ENCODE results near the gene SLC43A1. TPM values are rescaled to one million over a fixed set of nuclear protein-coding genes. Genes with fewer than 3 reads are reported as not detected.
"Not testable (repeated sequence)": the region's sequence is repeated elsewhere in the genome, so short reads cannot be mapped to it uniquely, and the experiment has no call there.

Gene SLC43A1
- total RNA-seq, 1 experiment from 2014 or later: 238 TPM

GRCh38 chr11:57539342-57539741, 23.8 kb upstream of the SLC43A1 start:
- Histone ChIP-seq H2AFZ (ENCODE audit: low read length) (no peak overlapping the region), H4K20me1 (ENCODE audit: insufficient read depth, low read depth, low read length) (no peaks in the 10 kb centered on the region)

GRCh38 chr11:57536947-57537619, 21.6 kb upstream of the SLC43A1 start, which contains the start of gene SMTNL1:
TSS of gene SMTNL1 (plus strand) at chr11:57537595. CDS start at chr11:57542643, 5,048 bp downstream.
- Histone ChIP-seq H3K4me3 (ENCODE audit: low read length) (no peak within 1 kb of the TSS), H3K9me3 (ENCODE audit: low read length) (no peaks in the 10 kb centered on the region), H3K4me1 (ENCODE audit: low read length) (no peaks in the 10 kb centered on the region; the same call in 1 of the 2 replicates), H3K27ac (ENCODE audit: low read length) (no peak within 1 kb of the TSS), H3K9me2 (replicated peaks; ENCODE audit: insufficient read depth, low read length) (no peaks in the 10 kb centered on the region), H3K79me2 (ENCODE audit: low read length) (no peaks in the 10 kb centered on the region), H4K20me1 (ENCODE audit: insufficient read depth, low read depth, low read length) (no peaks in the 10 kb centered on the region), H3K36me3 (ENCODE audit: insufficient read depth, low read length) (no peaks in the 10 kb centered on the region), H3K9ac (ENCODE audit: low read length) (no peak within 1 kb of the TSS), H3K4me2 (ENCODE audit: low read depth, low read length, poor library complexity, severe bottlenecking) (no peak within 1 kb of the TSS), H3K27me3 (ENCODE audit: low read length) (no peaks in the 10 kb centered on the region), H2AFZ (ENCODE audit: low read length) (no peak within 1 kb of the TSS)
- DNase-seq: no peak

More at GRCh38 chr11:57539342-57539741, 23.8 kb upstream of the SLC43A1 start:
- H3K4me3 ChIP-seq (ENCODE audit: low read length): no peak overlapping the region
- no peak overlapping the region for H3K27ac ChIP-seq (ENCODE audit: low read length)
- no peaks in the 10 kb centered on the region for H3K9me2 ChIP-seq (replicated peaks; ENCODE audit: insufficient read depth, low read length)
- no peaks in the 10 kb centered on the region for H3K36me3 ChIP-seq (ENCODE audit: insufficient read depth, low read length)
- H3K4me1 ChIP-seq (ENCODE audit: low read length): no peaks in the 10 kb centered on the region
- DNase-seq: no peak
- H3K27me3 ChIP-seq (ENCODE audit: low read length): no peaks in the 10 kb centered on the region
- H3K9me3 ChIP-seq (ENCODE audit: low read length): no peaks in the 10 kb centered on the region
- H3K4me2 ChIP-seq (ENCODE audit: low read depth, low read length, poor library complexity, severe bottlenecking): no peak overlapping the region
- H3K79me2 ChIP-seq (ENCODE audit: low read length): no peaks in the 10 kb centered on the region
- no peak overlapping the region for H3K9ac ChIP-seq (ENCODE audit: low read length)

GRCh38 chr11:57534449-57534848, 18.9 kb upstream of the SLC43A1 start:
- not testable (repeated sequence) for H3K27ac ChIP-seq (ENCODE audit: low read length); H3K4me3 ChIP-seq (ENCODE audit: low read length); H3K27me3 ChIP-seq (ENCODE audit: low read length); H3K9ac ChIP-seq (ENCODE audit: low read length); H2AFZ ChIP-seq (ENCODE audit: low read length); H4K20me1 ChIP-seq (ENCODE audit: insufficient read depth, low read depth, low read length); H3K9me3 ChIP-seq (ENCODE audit: low read length); H3K36me3 ChIP-seq (ENCODE audit: insufficient read depth, low read length); H3K9me2 ChIP-seq (replicated peaks; ENCODE audit: insufficient read depth, low read length); H3K4me2 ChIP-seq (ENCODE audit: low read depth, low read length, poor library complexity, severe bottlenecking); DNase-seq
- peaks cover 15% of the 10 kb centered on the region for H3K4me1 ChIP-seq (ENCODE audit: low read length)
- H3K79me2 ChIP-seq (ENCODE audit: low read length): peaks cover 11% of the 10 kb centered on the region

GRCh38 chr11:57530596-57531507, 15.3 kb upstream of the SLC43A1 start, which contains the start of gene TIMM10:
TSS of gene TIMM10 (minus strand) at chr11:57530754. CDS start at chr11:57530189, 565 bp downstream.
- no peaks in the 10 kb centered on the region for H3K9me2 ChIP-seq (replicated peaks; ENCODE audit: insufficient read depth, low read length)
- no peaks in the 10 kb centered on the region for H3K9me3 ChIP-seq (ENCODE audit: low read length)
- H3K4me3 ChIP-seq (ENCODE audit: low read length): peak within 1 kb of the TSS; percentile 89
- H4K20me1 ChIP-seq (ENCODE audit: insufficient read depth, low read depth, low read length): no peaks in the 10 kb centered on the region
- H3K4me2 ChIP-seq (ENCODE audit: low read depth, low read length, poor library complexity, severe bottlenecking): peak within 1 kb of the TSS; percentile 86
- H3K27ac ChIP-seq (ENCODE audit: low read length): peak within 1 kb of the TSS; percentile 77
- H2AFZ ChIP-seq (ENCODE audit: low read length): peak within 1 kb of the TSS; percentile 56; the same call in 1 of the 2 replicates
- peaks cover 21% of the 10 kb centered on the region for H3K79me2 ChIP-seq (ENCODE audit: low read length)
- H3K9ac ChIP-seq (ENCODE audit: low read length): peak within 1 kb of the TSS; percentile 92
- DNase-seq: peak; percentile 99
- no peaks in the 10 kb centered on the region for H3K27me3 ChIP-seq (ENCODE audit: low read length)
- H3K36me3 ChIP-seq (ENCODE audit: insufficient read depth, low read length): peaks cover 5% of the 10 kb centered on the region; the same call in 1 of the 2 replicates
- H3K4me1 ChIP-seq (ENCODE audit: low read length): peaks cover 23% of the 10 kb centered on the region

- H3K79me2 ChIP-seq (ENCODE audit: low read length): peaks cover 21% of the 10 kb centered on the region
- peak overlapping the region; percentile 59 for H3K27ac ChIP-seq (ENCODE audit: low read length)
- peak overlapping the region; percentile 89 for H3K4me3 ChIP-seq (ENCODE audit: low read length)
- no peak overlapping the region; the same call in 1 of the 2 replicates for H2AFZ ChIP-seq (ENCODE audit: low read length)
- H4K20me1 ChIP-seq (ENCODE audit: insufficient read depth, low read depth, low read length): no peaks in the 10 kb centered on the region
- H3K36me3 ChIP-seq (ENCODE audit: insufficient read depth, low read length): peaks cover 5% of the 10 kb centered on the region; the same call in 1 of the 2 replicates
- no peaks in the 10 kb centered on the region for H3K27me3 ChIP-seq (ENCODE audit: low read length)
- peak overlapping the region; percentile 86 for H3K4me2 ChIP-seq (ENCODE audit: low read depth, low read length, poor library complexity, severe bottlenecking)
- H3K9ac ChIP-seq (ENCODE audit: low read length): peak overlapping the region; percentile 92
- DNase-seq: peak; percentile 66
- peaks cover 23% of the 10 kb centered on the region for H3K4me1 ChIP-seq (ENCODE audit: low read length)
- H3K9me2 ChIP-seq (replicated peaks; ENCODE audit: insufficient read depth, low read length): no peaks in the 10 kb centered on the region
- H3K9me3 ChIP-seq (ENCODE audit: low read length): no peaks in the 10 kb centered on the region
Observed at GRCh38 chr11:57530215-57530595, 14.7 kb upstream of the SLC43A1 start.

GRCh38 chr11:57529012-57529411, 13.5 kb upstream of the SLC43A1 start:
- Histone ChIP-seq H3K79me2 (ENCODE audit: low read length) (peaks cover 21% of the 10 kb centered on the region), H4K20me1 (ENCODE audit: insufficient read depth, low read depth, low read length) (no peaks in the 10 kb centered on the region), H3K27ac (ENCODE audit: low read length) (peak overlapping the region; percentile 59; the same call in 1 of the 2 replicates), H3K9me2 (replicated peaks; ENCODE audit: insufficient read depth, low read length) (no peaks in the 10 kb centered on the region), H3K4me3 (ENCODE audit: low read length) (peak overlapping the region; percentile 89), H3K4me2 (ENCODE audit: low read depth, low read length, poor library complexity, severe bottlenecking) (peak overlapping the region; percentile 86), H3K9ac (ENCODE audit: low read length) (peak overlapping the region; percentile 92), H3K27me3 (ENCODE audit: low read length) (no peaks in the 10 kb centered on the region), H3K9me3 (ENCODE audit: low read length) (no peaks in the 10 kb centered on the region), H2AFZ (ENCODE audit: low read length) (no peak overlapping the region), H3K4me1 (ENCODE audit: low read length) (peaks cover 23% of the 10 kb centered on the region), H3K36me3 (ENCODE audit: insufficient read depth, low read length) (peaks cover 5% of the 10 kb centered on the region; the same call in 1 of the 2 replicates)
- DNase-seq: no peak

GRCh38 chr11:57527056-57527631, 11.6 kb upstream of the SLC43A1 start:
- Histone ChIP-seq H3K36me3 (ENCODE audit: insufficient read depth, low read length) (peaks cover 5% of the 10 kb centered on the region; the same call in 1 of the 2 replicates), H4K20me1 (ENCODE audit: insufficient read depth, low read depth, low read length) (no peaks in the 10 kb centered on the region), H3K79me2 (ENCODE audit: low read length) (peaks cover 21% of the 10 kb centered on the region), H3K9ac (ENCODE audit: low read length) (peak overlapping the region; percentile 0; the same call in 1 of the 2 replicates), H3K4me3 (ENCODE audit: low read length) (no peak overlapping the region), H3K9me2 (replicated peaks; ENCODE audit: insufficient read depth, low read length) (no peaks in the 10 kb centered on the region), H2AFZ (ENCODE audit: low read length) (no peak overlapping the region), H3K4me2 (ENCODE audit: low read depth, low read length, poor library complexity, severe bottlenecking) (no peak overlapping the region), H3K9me3 (ENCODE audit: low read length) (no peaks in the 10 kb centered on the region), H3K4me1 (ENCODE audit: low read length) (peaks cover 23% of the 10 kb centered on the region), H3K27me3 (ENCODE audit: low read length) (no peaks in the 10 kb centered on the region), H3K27ac (ENCODE audit: low read length) (no peak overlapping the region)
- peak; percentile 87 for DNase-seq

Measured in Karpas-422 (cell line).